Muscle layer of colon (tissue), 2 donors: ENCODE data around the gene TMEM82.

Source experiments
- H3K27ac ChIP-seq: one replicate; pipeline ENCODE4 v1.7.0; 2013; ENCODE audit warnings: low read depth, mild to moderate bottlenecking, low read length, moderate library complexity
- H3K27me3 ChIP-seq, 2 donors: one replicate each; pipeline ENCODE4 v1.7.0; 2013; ENCODE audit warnings: low read length in 2 of 2, mild to moderate bottlenecking in 2 of 2; ENCODE audit not compliant: insufficient read depth in 2 of 2, control insufficient read depth in 1 of 2
- H3K36me3 ChIP-seq: one replicate; pipeline ENCODE4 v1.7.0; 2013; ENCODE audit warnings: mild to moderate bottlenecking, low read length; ENCODE audit not compliant: insufficient read depth
- H3K4me1 ChIP-seq: one replicate; pipeline ENCODE4 v1.7.0; 2013; ENCODE audit warnings: mild to moderate bottlenecking, low read length; ENCODE audit not compliant: insufficient read depth
- H3K4me3 ChIP-seq, 2 donors: one replicate each; pipeline ENCODE4 v1.7.0; 2013; ENCODE audit warnings: low read length in 2 of 2, low read depth in 1 of 2, mild to moderate bottlenecking in 1 of 2, moderate library complexity in 1 of 2
- H3K9ac ChIP-seq: one replicate; pipeline ENCODE4 v1.7.0; 2013; ENCODE audit warnings: low read length
- H3K9me3 ChIP-seq: one replicate; pipeline ENCODE4 v1.7.0; 2013; ENCODE audit warnings: mild to moderate bottlenecking, low read length
- donor health status: abdominal sarcoma.
- donor health status: Adenocarcinoma of cecum.

Gene TMEM82

DNA sequence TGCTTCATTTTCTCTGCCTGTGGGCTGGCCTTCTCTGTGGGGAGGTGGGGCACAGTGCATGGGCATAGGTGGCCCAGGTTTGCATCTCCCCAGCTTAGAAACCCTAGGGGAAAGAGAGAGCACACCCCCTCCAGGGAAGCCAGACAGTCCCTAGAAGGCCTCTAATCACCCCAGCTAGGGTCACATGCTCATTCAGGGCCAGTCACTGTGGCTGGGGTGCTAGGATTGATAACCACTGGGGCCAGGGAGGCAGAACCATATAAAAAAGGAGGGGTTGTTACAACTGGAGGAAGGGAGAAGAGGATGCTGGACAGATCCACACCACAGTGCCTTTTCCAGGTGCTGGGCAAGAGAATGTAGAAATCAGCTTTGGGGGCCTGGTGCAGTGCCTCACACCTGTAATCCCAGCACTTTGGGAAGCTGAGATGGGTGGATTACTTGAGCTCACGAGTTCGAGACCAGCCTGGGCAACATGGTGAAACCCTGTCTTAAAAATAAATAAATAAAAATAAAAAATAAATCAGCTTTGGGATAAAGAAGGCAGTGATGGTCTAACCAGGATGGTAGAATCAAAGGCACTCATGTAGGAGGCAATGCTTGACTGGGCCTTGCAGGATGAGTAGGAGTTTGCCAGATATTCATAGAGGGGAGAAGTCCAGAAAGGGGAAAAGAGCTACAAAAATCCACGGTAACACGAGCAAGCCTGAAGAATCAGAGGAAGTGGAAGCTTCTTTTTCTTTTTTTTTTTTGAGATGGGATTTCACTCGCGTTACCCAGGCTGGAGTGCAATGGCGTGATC lies 35.8 kb downstream of the TMEM82 start:
- peaks cover 39% of the 10 kb centered on the region for H3K36me3 ChIP-seq
- no peak overlapping the region for H3K4me3 ChIP-seq
- no peaks in the 10 kb centered on the region for H3K27me3 ChIP-seq
- H3K27ac ChIP-seq: no peak overlapping the region
- no peak overlapping the region for H3K9ac ChIP-seq
- H3K4me1 ChIP-seq: no peaks in the 10 kb centered on the region
- no peaks in the 10 kb centered on the region for H3K9me3 ChIP-seq

DNA sequence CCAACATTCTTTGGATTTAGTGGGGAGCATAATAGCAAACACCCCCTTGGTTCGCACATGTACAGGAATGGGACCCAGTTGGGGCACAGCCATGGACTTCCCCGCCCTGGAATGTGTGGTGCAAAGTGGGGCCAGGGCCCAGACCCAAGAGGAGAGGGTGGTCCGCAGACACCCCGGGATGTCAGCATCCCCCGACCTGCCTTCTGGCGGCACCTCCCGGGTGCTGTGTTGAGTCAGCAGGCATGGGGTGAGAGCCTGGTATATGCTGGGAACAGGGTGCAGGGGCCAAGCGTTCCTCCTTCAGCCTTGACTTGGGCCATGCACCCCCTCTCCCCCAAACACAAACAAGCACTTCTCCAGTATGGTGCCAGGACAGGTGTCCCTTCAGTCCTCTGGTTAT lies 43.4 kb downstream of the TMEM82 start:
- H3K9me3 ChIP-seq: no peaks in the 10 kb centered on the region
- no peak overlapping the region for H3K4me3 ChIP-seq

DNA sequence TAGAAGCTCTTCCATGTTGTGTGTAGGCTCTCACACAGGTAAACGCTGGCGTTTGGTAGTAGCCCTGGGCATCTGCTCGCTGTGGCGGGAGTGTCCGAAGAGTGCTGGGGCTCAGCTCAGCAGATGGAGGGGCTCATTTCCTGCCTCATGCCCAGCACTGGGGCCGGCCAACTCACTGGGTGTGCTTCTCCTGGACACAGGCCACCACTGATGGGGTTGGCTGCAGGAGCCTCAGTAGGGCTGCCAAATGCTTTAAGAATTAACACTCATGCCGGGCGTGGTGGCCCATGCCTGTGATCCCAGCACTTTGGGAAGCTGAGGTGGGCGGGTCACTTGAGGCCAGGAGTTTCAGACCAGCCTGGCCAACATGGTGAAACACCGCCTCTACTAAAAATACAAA lies 44.3 kb downstream of the TMEM82 start:
- Histone ChIP-seq H3K4me3 (no peak overlapping the region), H3K9ac (no peak overlapping the region), H3K4me1 (no peaks in the 10 kb centered on the region), H3K27ac (no peak overlapping the region), H3K9me3 (no peaks in the 10 kb centered on the region), H3K27me3 (no peaks in the 10 kb centered on the region), H3K36me3 (no peaks in the 10 kb centered on the region)

More for the DNA sequence above, 43.4 kb downstream of the TMEM82 start:
- H3K27ac ChIP-seq: no peak overlapping the region
- no peaks in the 10 kb centered on the region for H3K27me3 ChIP-seq
- H3K4me1 ChIP-seq: no peaks in the 10 kb centered on the region
- no peak overlapping the region for H3K9ac ChIP-seq
- H3K36me3 ChIP-seq: no peaks in the 10 kb centered on the region

DNA sequence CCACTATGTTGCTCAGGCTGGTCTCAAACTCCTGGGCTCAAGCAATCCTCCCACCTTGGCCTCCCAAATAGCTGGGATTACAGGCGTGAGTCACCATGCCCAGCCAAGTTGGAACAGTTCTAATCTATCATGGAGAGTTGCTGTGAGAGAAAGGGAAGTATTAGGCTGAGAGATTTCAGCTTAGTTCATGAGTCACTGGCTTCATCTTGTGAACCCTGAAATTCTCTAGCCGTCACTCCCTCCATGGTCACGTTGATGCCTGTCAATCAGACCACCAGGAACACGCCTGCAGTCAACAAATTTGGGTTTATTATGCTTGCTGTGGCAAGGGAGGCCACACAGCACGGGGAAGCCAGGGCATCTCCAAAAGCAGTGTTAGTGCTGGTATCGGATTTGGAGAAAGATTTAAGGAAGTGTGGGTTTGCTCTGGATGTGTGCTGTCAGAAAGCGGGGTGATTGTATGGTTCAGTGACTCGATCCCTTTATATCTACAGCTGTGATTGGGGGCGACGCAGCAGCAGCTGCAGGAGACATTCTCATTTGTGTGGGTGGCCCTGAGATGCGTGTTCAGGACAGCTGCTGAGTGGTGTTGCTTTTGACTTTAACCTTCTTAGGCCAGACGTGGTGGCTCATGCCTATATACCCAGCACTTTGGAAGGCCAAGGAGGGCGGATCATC lies 46.5 kb downstream of the TMEM82 start:
- Histone ChIP-seq H3K4me3 (no peak overlapping the region), H3K27me3 (no peaks in the 10 kb centered on the region), H3K9ac (no peak overlapping the region), H3K36me3 (no peaks in the 10 kb centered on the region), H3K9me3 (no peaks in the 10 kb centered on the region), H3K4me1 (no peaks in the 10 kb centered on the region), H3K27ac (no peak overlapping the region)

DNA sequence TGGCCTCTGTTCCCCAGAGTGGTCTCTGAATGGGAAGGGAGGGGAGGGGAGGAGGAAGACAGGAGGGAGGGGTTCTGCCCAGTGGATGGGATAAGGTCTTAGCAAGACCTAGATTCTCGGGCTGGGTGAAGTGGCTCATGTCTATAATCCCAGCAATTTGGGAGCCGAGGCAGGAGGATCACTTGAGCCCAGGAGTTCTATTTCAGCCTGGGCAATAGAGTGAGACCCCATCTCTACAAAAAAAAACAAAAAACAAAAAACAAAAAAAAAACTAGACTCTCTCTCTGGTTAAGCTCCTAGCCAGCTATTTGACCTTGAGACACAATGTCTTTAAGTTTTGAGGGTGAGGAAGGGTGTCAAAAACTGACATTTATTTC lies 53.8 kb downstream of the TMEM82 start:
- Histone ChIP-seq H3K27ac (no peak overlapping the region), H3K27me3 (no peaks in the 10 kb centered on the region), H3K36me3 (no peaks in the 10 kb centered on the region), H3K4me3 (no peak overlapping the region), H3K9me3 (no peaks in the 10 kb centered on the region), H3K4me1 (peaks cover 26% of the 10 kb centered on the region), H3K9ac (no peak overlapping the region)
